ENCODE results near the gene ACTL10. TPM values are rescaled to one million over a fixed set of nuclear protein-coding genes. Genes with fewer than 3 reads are reported as not detected.

Gene ACTL10
- polyA plus RNA-seq, 2 of the 4 experiments (the other 2 are of a cell fraction), result not detected

DNA sequence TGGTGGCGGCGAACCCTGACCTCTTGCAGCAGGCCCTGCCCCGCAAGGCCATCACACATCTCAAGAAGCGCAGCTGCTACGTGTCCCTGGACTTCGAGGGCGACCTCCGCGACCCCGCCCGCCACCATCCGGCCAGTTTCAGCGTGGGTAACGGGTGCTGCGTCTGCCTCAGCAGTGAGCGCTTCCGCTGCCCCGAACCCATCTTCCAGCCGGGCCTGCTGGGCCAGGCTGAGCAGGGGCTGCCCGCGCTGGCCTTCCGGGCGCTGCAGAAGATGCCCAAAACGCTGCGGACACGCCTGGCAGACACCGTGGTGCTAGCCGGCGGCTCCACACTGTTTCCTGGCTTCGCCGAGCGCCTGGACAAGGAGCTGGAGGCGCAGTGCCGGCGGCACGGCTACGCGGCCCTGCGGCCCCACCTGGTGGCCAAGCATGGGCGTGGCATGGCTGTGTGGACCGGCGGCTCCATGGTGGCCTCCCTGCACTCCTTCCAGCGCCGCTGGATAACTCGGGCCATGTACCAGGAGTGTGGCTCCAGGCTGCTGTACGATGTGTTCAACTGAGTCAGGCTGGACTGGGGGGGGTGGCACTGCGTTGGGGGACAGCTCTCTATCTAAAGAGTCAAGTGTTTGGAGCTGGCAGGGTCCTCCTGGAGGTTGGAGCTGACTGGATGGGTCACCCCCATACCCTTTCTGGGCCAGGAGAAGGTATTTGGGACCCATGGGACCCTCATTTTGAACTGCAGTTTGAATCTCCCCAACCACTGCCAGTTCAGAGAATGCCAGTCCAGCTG, 1.1 kb downstream of the ACTL10 start:
- TF ChIP-seq SMC3 (IDR thresholded peaks at IDR 0.05) (peak; percentile 43; the same call in 2 of the 3 replicates), RAD21 (conservative IDR thresholded peaks at IDR 0.05 in 1 of 2, IDR thresholded peaks at IDR 0.05 in 1 of 2) (peak; percentile 54 to 56), PHF8 (IDR thresholded peaks at IDR 0.05; ENCODE audit: borderline replicate concordance, low read depth) (no peak)
- TF ChIP-seq, protein P1, sequence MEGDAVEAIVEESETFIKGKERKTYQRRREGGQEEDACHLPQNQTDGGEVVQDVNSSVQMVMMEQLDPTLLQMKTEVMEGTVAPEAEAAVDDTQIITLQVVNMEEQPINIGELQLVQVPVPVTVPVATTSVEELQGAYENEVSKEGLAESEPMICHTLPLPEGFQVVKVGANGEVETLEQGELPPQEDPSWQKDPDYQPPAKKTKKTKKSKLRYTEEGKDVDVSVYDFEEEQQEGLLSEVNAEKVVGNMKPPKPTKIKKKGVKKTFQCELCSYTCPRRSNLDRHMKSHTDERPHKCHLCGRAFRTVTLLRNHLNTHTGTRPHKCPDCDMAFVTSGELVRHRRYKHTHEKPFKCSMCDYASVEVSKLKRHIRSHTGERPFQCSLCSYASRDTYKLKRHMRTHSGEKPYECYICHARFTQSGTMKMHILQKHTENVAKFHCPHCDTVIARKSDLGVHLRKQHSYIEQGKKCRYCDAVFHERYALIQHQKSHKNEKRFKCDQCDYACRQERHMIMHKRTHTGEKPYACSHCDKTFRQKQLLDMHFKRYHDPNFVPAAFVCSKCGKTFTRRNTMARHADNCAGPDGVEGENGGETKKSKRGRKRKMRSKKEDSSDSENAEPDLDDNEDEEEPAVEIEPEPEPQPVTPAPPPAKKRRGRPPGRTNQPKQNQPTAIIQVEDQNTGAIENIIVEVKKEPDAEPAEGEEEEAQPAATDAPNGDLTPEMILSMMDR (IDR thresholded peaks at IDR 0.05), result peak; percentile 45
- H3K4me2 ChIP-seq, result no peak overlapping the region
- CTCF ChIA-PET, result interaction anchor here (0.6 to 2.2 kb wide), 18 partner anchors 11 to 462 kb away, joined by 3 to 9 read pairs (median 4); no protein-coding TSS in a partner anchor
- peaks cover 18% of the 10 kb centered on the region for H3K4me1 ChIP-seq
- DNase-seq (ENCODE audit: low read depth in 1 of 2, low spot score in 1 of 2) (peak; percentile 51 to 60), ATAC-seq (peak in 1 of 2 experiments; percentile 40; a peak in 3 of 6 replicates), FAIRE-seq (no peak)
- POLR2A ChIA-PET, result interaction anchor here (0.5 kb wide), 1 partner anchor 343 kb away, joined by 3 read pairs; no protein-coding TSS in a partner anchor
- H3K4me3 ChIP-seq, result no peak overlapping the region
- 91% methylated on average over 35 of the region's 47 CpGs for WGBS (ENCODE audit: missing lambda C conversion rate)
- no peak overlapping the region for H3K27ac ChIP-seq
- H3K9me3 ChIP-seq, result no peaks in the 10 kb centered on the region

DNA sequence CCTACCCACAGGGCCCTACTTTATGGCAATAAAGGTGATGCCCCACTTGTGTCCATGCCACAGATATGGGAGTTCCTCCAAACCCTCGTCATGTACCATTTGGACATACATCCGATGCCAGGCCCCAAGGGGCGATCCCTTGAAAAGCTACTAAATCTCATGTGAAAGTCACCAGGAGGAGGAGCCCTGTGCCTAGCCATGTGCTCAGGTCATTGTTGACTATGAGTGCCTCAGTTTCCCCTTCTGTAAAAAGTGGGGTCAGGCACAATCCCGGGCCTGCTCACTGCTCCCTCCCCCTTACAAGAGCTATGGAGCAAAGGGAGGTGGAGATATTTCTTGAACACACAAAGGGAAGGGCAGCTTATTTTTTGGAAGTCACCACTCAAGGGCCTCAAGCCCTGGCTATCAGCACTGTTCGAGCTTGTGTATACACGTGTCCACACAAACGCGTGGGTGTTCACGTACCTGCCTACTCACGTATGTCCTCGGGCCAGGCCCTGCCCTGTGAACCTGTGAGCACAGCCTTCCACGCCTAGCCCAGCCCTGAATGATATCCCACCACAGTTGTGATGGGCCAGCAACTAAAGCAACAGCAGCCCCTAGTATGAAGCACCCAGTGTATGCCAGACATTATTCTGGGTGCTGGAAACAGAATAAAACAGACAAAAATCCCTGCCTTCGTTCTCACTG, 1.9 kb downstream of the ACTL10 start:
- H3K4me3 ChIP-seq, result no peak overlapping the region
- peaks cover 23% of the 10 kb centered on the region for H3K4me1 ChIP-seq
- DNase-seq (ENCODE audit: low read depth in 1 of 2, low spot score in 1 of 2) (no peak), ATAC-seq (no peak), FAIRE-seq (no peak)
- H3K9me3 ChIP-seq, result no peaks in the 10 kb centered on the region
- TF ChIP-seq TFCP2L1 (CRISPR knock-in tag; IDR thresholded peaks at IDR 0.05) (no peak), ZC3H11A (IDR thresholded peaks at IDR 0.05) (no peak)
- ChIA-PET CTCF (interaction anchor here (0.6 to 2.2 kb wide), 12 partner anchors 11 to 461 kb away, joined by 3 to 9 read pairs (median 4); no protein-coding TSS in a partner anchor), POLR2A (interaction anchor here (0.5 to 0.6 kb wide), 2 partner anchors 342 to 414 kb away, joined by 3 read pairs; no protein-coding TSS in a partner anchor)
- no peak overlapping the region for H3K27ac ChIP-seq
- H3K4me2 ChIP-seq, result no peak overlapping the region
- WGBS (ENCODE audit: missing lambda C conversion rate), result 95% methylated on average over 13 of the region's 13 CpGs

DNA sequence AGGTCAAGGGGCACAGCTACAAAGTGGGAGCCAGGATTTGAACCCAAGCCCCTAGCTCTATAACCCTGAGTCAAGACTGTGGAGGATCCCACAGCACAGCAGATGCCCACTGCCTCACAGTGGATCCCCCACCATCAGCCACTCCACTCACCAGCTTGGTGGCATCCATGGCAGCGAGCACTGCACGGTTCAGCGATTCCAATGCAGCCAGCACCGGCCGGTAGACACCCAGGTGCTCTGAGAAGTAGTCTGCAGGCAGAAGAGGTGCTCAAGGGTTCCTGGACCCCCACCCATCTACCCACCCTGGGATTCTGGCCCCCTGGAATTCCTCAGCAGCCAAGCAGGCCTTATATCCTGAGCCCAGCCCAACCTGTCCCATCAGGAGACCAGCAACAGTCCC, 2.5 kb downstream of the ACTL10 start:
- ChIA-PET CTCF (interaction anchor here (0.6 to 2.2 kb wide), 10 partner anchors 11 to 401 kb away, joined by 3 to 9 read pairs (median 4); no protein-coding TSS in a partner anchor), POLR2A (interaction anchor here (0.6 kb wide), 1 partner anchor 413 kb away, joined by 3 read pairs; no protein-coding TSS in a partner anchor)
- Histone ChIP-seq H3K4me2 (no peak overlapping the region), H3K9me3 (no peaks in the 10 kb centered on the region), H3K27ac (no peak overlapping the region), H3K4me1 (peaks cover 20% of the 10 kb centered on the region), H3K4me3 (no peak overlapping the region)
- 87% methylated on average over 5 of the region's 5 CpGs for WGBS (ENCODE audit: missing lambda C conversion rate)
- TF ChIP-seq CHD4 (IDR thresholded peaks at IDR 0.05; ENCODE audit: borderline replicate concordance) (no peak), MAFK (IDR thresholded peaks at IDR 0.05; ENCODE audit: partially characterized antibody) (no peak), BHLHE40 (IDR thresholded peaks at IDR 0.05; ENCODE audit: low read depth, low read length) (no peak)
- DNase-seq (ENCODE audit: low read depth in 1 of 2, low spot score in 1 of 2), result no peak
- no peak for ATAC-seq
- no peak for FAIRE-seq

DNA sequence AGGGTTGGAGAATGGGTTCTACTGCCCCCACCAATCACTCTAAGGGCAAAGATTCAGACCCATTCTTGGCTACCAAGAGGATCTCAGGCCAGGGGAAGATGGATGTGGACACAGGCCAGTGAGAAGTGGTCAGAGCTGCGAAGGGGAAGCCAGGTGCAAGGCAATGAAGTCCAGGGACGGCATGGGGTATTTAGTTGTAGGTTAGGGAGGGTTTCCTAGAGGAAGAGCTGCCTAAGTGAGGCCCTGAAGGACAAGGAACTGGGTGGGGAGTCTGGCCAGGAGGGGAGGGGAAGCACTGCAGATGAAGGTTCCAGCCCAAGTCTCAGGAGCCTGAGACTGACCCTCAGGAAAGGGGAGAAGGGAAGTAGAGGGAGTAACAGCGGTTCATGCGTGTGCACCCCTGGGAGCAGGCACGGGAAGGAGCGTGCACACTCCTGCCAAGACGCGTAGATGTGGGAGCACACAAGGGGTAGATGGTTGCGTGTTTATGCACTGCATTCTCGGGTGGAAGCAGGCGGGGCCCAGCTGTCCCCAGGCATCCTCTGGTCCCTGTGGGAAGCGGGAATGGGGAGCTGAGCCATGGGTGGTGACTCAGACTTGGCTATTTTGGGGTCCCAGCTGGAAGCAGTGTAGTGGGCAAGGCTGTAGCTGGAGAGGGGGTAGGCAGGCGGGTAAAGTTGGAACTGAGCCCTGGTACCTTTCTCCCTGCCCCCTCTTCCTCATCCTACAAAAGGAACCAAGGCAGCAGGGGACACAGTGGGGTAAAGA, 3.3 kb downstream of the ACTL10 start:
- ChIA-PET POLR2A (no interaction called here), CTCF (interaction anchor here (1.4 to 1.8 kb wide), 4 partner anchors 10 to 213 kb away, joined by 3 to 7 read pairs (median 6); no protein-coding TSS in a partner anchor)
- no peak overlapping the region for H3K27ac ChIP-seq
- WGBS (ENCODE audit: missing lambda C conversion rate), result 92% methylated on average over 13 of the region's 13 CpGs
- FAIRE-seq (no peak), DNase-seq (ENCODE audit: low read depth in 1 of 2, low spot score in 1 of 2) (no peak), ATAC-seq (no peak)
- H3K4me3 ChIP-seq, result no peak overlapping the region
- no peaks in the 10 kb centered on the region for H3K9me3 ChIP-seq
- peaks cover 19% of the 10 kb centered on the region for H3K4me1 ChIP-seq
- H3K4me2 ChIP-seq, result no peak overlapping the region
- no peak for TF ChIP-seq TP53 (CRISPR knock-in tag; IDR thresholded peaks at IDR 0.05)
- no peak for TF ChIP-seq FOSL2 (IDR thresholded peaks at IDR 0.05)
- no peak for TF ChIP-seq FOSL2 (CRISPR knock-in tag; IDR thresholded peaks at IDR 0.05)
- no peak for TF ChIP-seq POLR2A (IDR thresholded peaks at IDR 0.05; ENCODE audit: low read length)
- no peak for TF ChIP-seq EHF (CRISPR knock-in tag; IDR thresholded peaks at IDR 0.05)
- TF ChIP-seq FOSB (CRISPR knock-in tag; IDR thresholded peaks at IDR 0.05), result no peak
- no peak for TF ChIP-seq KDM1A (IDR thresholded peaks at IDR 0.05; ENCODE audit: low read depth)
- TF ChIP-seq, protein P2, sequence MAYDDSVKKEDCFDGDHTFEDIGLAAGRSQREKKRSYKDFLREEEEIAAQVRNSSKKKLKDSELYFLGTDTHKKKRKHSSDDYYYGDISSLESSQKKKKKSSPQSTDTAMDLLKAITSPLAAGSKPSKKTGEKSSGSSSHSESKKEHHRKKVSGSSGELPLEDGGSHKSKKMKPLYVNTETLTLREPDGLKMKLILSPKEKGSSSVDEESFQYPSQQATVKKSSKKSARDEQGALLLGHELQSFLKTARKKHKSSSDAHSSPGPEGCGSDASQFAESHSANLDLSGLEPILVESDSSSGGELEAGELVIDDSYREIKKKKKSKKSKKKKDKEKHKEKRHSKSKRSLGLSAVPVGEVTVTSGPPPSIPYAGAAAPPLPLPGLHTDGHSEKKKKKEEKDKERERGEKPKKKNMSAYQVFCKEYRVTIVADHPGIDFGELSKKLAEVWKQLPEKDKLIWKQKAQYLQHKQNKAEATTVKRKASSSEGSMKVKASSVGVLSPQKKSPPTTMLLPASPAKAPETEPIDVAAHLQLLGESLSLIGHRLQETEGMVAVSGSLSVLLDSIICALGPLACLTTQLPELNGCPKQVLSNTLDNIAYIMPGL (CRISPR knock-in tag; IDR thresholded peaks at IDR 0.05; ENCODE audit: borderline replicate concordance), result no peak
- no peak for TF ChIP-seq JUNB (IDR thresholded peaks at IDR 0.05)
- no peak for TF ChIP-seq RFX5 (IDR thresholded peaks at IDR 0.05)
- no peak for TF ChIP-seq JUN (IDR thresholded peaks at IDR 0.05)
- TF ChIP-seq HOXB13 (CRISPR knock-in tag; IDR thresholded peaks at IDR 0.05; ENCODE audit: low read depth), result no peak
- no peak for TF ChIP-seq FOXS1 (CRISPR knock-in tag; IDR thresholded peaks at IDR 0.05)
- no peak for TF ChIP-seq CBX2 (IDR thresholded peaks at IDR 0.05; ENCODE audit: borderline replicate concordance, low read depth)
- TF ChIP-seq RAD21 (conservative IDR thresholded peaks at IDR 0.05 in 1 of 2, IDR thresholded peaks at IDR 0.05 in 1 of 2), result no peak
- TF ChIP-seq CEBPB (IDR thresholded peaks at IDR 0.05), result no peak

Data from A549 (cell line).